Body of pancreas (tissue), 4 donors: ENCODE data around the gene VEGFA. TPM values are rescaled to one million over a fixed set of nuclear protein-coding genes. Genes with fewer than 3 reads are reported as not detected.

Experiments
- ATAC-seq: fragments of 150-250 bp; one replicate; pipeline ENCODE4 v1.9.1; 2016
- DNase-seq, 4 donors: peaks; one replicate each; pipeline ENCODE4 v3.0.0-alpha.2; 2019
- H3K27ac ChIP-seq, 4 donors: fragments of 200-600 bp; sonication (generic); 1 replicate in 3 of 4; 2 replicates in 1 of 4; pipeline versions ENCODE4 v1.5.1 to v1.6.1; 2016 to 2019; ENCODE audit warnings: mild to moderate bottlenecking in 1 of 4, mixed read lengths in 1 of 4, moderate library complexity in 1 of 4
- H3K27me3 ChIP-seq, 2 donors: fragments of 200-600 bp; sonication (generic); one replicate each; pipeline ENCODE4 v1.6.0; 2016; ENCODE audit warnings: mild to moderate bottlenecking in 1 of 2
- H3K36me3 ChIP-seq, 2 donors: fragments of 200-600 bp; sonication (generic); replicated peaks in 1 of 2; 2 replicates each; pipeline ENCODE4 v1.5.1; 2016; ENCODE audit warnings: low read depth in 2 of 2; ENCODE audit not compliant: insufficient read depth in 1 of 2
- H3K4me1 ChIP-seq: fragments of 200-600 bp; sonication (generic); one replicate; pipeline ENCODE4 v1.6.0; 2016
- H3K4me3 ChIP-seq, 2 donors: fragments of 200-600 bp; sonication (generic); 1 replicate in 1 of 2; 2 replicates in 1 of 2; pipeline ENCODE4 v1.5.1; 2016 to 2019
- H3K9me3 ChIP-seq, 3 donors: fragments of 200-600 bp; sonication (generic); 1 replicate in 2 of 3; 2 replicates in 1 of 3; pipeline ENCODE4 v1.5.1; 2016
- CTCF ChIP-seq, 7 experiments: fragments of 450-650 bp in 4 of 7; fragments of 200-600 bp in 3 of 7; sonication (generic) in 3 of 7; IDR thresholded peaks; one replicate each; pipeline ENCODE4 v1.5.1; 2016 to 2019; ENCODE audit warnings: antibody characterized with exemption in 7 of 7
- POLR2A ChIP-seq, 3 donors: fragments of 450-650 bp; IDR thresholded peaks; one replicate each; pipeline ENCODE4 v1.6.1; 2016; ENCODE audit warnings: antibody characterized with exemption in 3 of 3, mild to moderate bottlenecking in 2 of 3
- WGBS, 2 donors: methylation state at CpG; one replicate each; pipeline ENCODE4 v1.1.5; 2017; 5-methylcytosine and 5-hydroxymethylcytosine counted together
- intact Hi-C: fragments of 100-400 bp; cut with DNase I; formaldehyde crosslinking; loops from one replicate; pipeline ENCODE4 v1.15.1; 2023
- total RNA-seq, 2 donors: library from RNA; depleted of rRNA; stranded (reverse); fragments of >200 nt; gene quantifications; one replicate each; pipeline ENCODE4 v1.1.0, GENCODE V29; 2016

Gene VEGFA
- total RNA-seq, 2 donors from 2014 or later: 84.8 to 272 TPM

- WGBS, 2 donors: 64 to 68% methylated on average over 13 of the region's 13 CpGs
Observed at GRCh38 chr6:43746613-43747102, 23.4 kb upstream of the VEGFA start.

GRCh38 chr6:43747784-43748183 lies 22.2 kb upstream of the VEGFA start:
- TF ChIP-seq CTCF (IDR thresholded peaks at IDR 0.05): no peak
- no peak for TF ChIP-seq POLR2A (IDR thresholded peaks at IDR 0.05)
- Histone ChIP-seq H3K9me3 (no peaks in the 10 kb centered on the region), H3K27me3 (no peaks in the 10 kb centered on the region), H3K27ac (no peak overlapping the region), H3K4me3 (no peak overlapping the region), H3K4me1 (no peaks in the 10 kb centered on the region), H3K36me3 (no peaks in the 10 kb centered on the region)
- 77 to 87% methylated on average over 4 of the region's 4 CpGs for WGBS, 2 donors
- intact Hi-C loops: no loop called here
- DNase-seq (no peak), ATAC-seq (no peak)

More at GRCh38 chr6:43746613-43747102, 23.4 kb upstream of the VEGFA start:
- intact Hi-C loops: no loop called here
- TF ChIP-seq POLR2A (IDR thresholded peaks at IDR 0.05) (no peak), CTCF (IDR thresholded peaks at IDR 0.05) (no peak)
- no peaks in the 10 kb centered on the region for H3K9me3 ChIP-seq
- no peak overlapping the region for H3K4me3 ChIP-seq
- H3K4me1 ChIP-seq: no peaks in the 10 kb centered on the region
- DNase-seq: no peak
- H3K36me3 ChIP-seq: no peaks in the 10 kb centered on the region
- no peak overlapping the region for H3K27ac ChIP-seq
- ATAC-seq: no peak
- no peaks in the 10 kb centered on the region for H3K27me3 ChIP-seq

GRCh38 chr6:43748765-43749164 lies 21.2 kb upstream of the VEGFA start:
- intact Hi-C loops: no loop called here
- no peaks in the 10 kb centered on the region for H3K4me1 ChIP-seq

GRCh38 chr6:43749461-43749860 lies 20.6 kb upstream of the VEGFA start:
- no peaks in the 10 kb centered on the region for H3K4me1 ChIP-seq
- no peak overlapping the region for H3K27ac ChIP-seq
- no peak for DNase-seq
- no peaks in the 10 kb centered on the region for H3K9me3 ChIP-seq
- H3K27me3 ChIP-seq: no peaks in the 10 kb centered on the region
- no peak overlapping the region for H3K4me3 ChIP-seq
- no peaks in the 10 kb centered on the region for H3K36me3 ChIP-seq
- no peak for TF ChIP-seq CTCF (IDR thresholded peaks at IDR 0.05)
- TF ChIP-seq POLR2A (IDR thresholded peaks at IDR 0.05): no peak
- no peak for ATAC-seq
- intact Hi-C loops: no loop called here
- 51 to 62% methylated on average over 2 of the region's 2 CpGs for WGBS, 2 donors

More at GRCh38 chr6:43748765-43749164, 21.2 kb upstream of the VEGFA start:
- Histone ChIP-seq H3K27me3 (no peaks in the 10 kb centered on the region), H3K9me3 (no peaks in the 10 kb centered on the region), H3K27ac (no peak overlapping the region), H3K4me3 (no peak overlapping the region), H3K36me3 (no peaks in the 10 kb centered on the region)
- DNase-seq (no peak), ATAC-seq (no peak)
- TF ChIP-seq POLR2A (IDR thresholded peaks at IDR 0.05) (no peak), CTCF (IDR thresholded peaks at IDR 0.05) (no peak)
- 85 to 96% methylated on average over 2 of the region's 2 CpGs for WGBS, 2 donors

- 53 to 64% methylated on average over 3 of the region's 3 CpGs for WGBS, 2 donors
- no peak overlapping the region for H3K27ac ChIP-seq
- H3K4me1 ChIP-seq: no peaks in the 10 kb centered on the region
- H3K36me3 ChIP-seq: no peaks in the 10 kb centered on the region
- ATAC-seq (no peak), DNase-seq (no peak)
- intact Hi-C loops: no loop called here
- no peak for TF ChIP-seq CTCF (IDR thresholded peaks at IDR 0.05)
- no peak for TF ChIP-seq POLR2A (IDR thresholded peaks at IDR 0.05)
- H3K4me3 ChIP-seq: no peak overlapping the region
- H3K9me3 ChIP-seq: no peaks in the 10 kb centered on the region
- H3K27me3 ChIP-seq: no peaks in the 10 kb centered on the region
Observed at GRCh38 chr6:43750622-43751021, 19.4 kb upstream of the VEGFA start.
